ENCODE results near the gene TEK.

DNA sequence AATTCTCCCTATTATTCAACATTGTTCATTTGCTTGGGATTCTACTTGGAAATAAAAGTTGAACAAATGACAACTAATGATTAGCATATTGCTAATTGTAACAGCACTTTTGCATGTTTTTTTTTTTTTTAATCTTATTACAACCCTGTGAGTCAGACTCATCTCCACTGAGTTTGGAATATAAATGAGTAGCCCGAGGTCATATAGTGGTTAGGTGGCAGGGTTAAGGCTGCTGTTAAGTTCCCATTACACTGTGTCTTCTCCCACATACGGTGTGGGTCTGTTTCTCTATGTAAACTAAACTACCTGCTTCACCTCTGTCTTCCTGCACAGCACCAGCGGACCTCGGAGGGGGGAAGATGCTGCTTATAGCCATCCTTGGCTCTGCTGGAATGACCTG, 95.6 kb downstream of the TEK start:
- TF ChIP-seq, protein P1, sequence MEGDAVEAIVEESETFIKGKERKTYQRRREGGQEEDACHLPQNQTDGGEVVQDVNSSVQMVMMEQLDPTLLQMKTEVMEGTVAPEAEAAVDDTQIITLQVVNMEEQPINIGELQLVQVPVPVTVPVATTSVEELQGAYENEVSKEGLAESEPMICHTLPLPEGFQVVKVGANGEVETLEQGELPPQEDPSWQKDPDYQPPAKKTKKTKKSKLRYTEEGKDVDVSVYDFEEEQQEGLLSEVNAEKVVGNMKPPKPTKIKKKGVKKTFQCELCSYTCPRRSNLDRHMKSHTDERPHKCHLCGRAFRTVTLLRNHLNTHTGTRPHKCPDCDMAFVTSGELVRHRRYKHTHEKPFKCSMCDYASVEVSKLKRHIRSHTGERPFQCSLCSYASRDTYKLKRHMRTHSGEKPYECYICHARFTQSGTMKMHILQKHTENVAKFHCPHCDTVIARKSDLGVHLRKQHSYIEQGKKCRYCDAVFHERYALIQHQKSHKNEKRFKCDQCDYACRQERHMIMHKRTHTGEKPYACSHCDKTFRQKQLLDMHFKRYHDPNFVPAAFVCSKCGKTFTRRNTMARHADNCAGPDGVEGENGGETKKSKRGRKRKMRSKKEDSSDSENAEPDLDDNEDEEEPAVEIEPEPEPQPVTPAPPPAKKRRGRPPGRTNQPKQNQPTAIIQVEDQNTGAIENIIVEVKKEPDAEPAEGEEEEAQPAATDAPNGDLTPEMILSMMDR (IDR thresholded peaks at IDR 0.05), result no peak
- no peak for TF ChIP-seq POLR2A (IDR thresholded peaks at IDR 0.05; ENCODE audit: low read depth)
- no peak for TF ChIP-seq POLR2AphosphoS5 (IDR thresholded peaks at IDR 0.05)
- no peak for TF ChIP-seq EP300 (IDR thresholded peaks at IDR 0.05)
